HepG2 (cell line): ENCODE results near the gene CDH1. TPM values are rescaled to one million over a fixed set of nuclear protein-coding genes. Genes with fewer than 3 reads are reported as not detected.

Experiments
- ATAC-seq: fragments of 200-7000 bp; cut with Tn5 transposase; 3 replicates; pipeline ENCODE4 v1.9.1; 2020; ENCODE audit warnings: mild to moderate bottlenecking, moderate library complexity
- BruUV-seq: library from RNA; stranded (reverse); fragments of 400-500 nt; replicated peaks from 2 replicates; lab custom pipeline; 2021; lab: Mats Ljungman, UMichigan
- CTCF ChIA-PET: fragments of 300-600 bp; formaldehyde crosslinking; extraction: SDS; loops from one replicate; lab custom pipeline; 2021; ENCODE audit warnings: low total read pairs, inconsistent platforms, low intra/inter-chr PET ratio; lab: Yijun Ruan, JAX
- POLR2A ChIA-PET: fragments of 350-600 bp; sonication (Branson Sonifier 250); formaldehyde crosslinking; loops from one replicate; lab custom pipeline; 2020; ENCODE audit warnings: antibody characterized with exemption, inconsistent platforms; lab: Yijun Ruan, JAX
- DNase-seq: peaks from one replicate; pipeline ENCODE4 v3.0.0-alpha.2; 2015; ENCODE audit warnings: low spot score
- FAIRE-seq: peaks from 3 replicates; lab custom pipeline; 2011; peaks lifted over from hg19 to GRCh38; lab: Jason Lieb, UNC
- H2AFZ ChIP-seq: one replicate; pipeline ENCODE4 v1.6.1; 2011; ENCODE audit warnings: low read length, inconsistent platforms
- H3K27ac ChIP-seq: fragments of 300-600 bp; 3 replicates; pipeline ENCODE4 v1.8.0; 2011; ENCODE audit warnings: mixed run types, mild to moderate bottlenecking, mixed read lengths, low read length, inconsistent platforms; ENCODE audit not compliant: insufficient read depth; ENCODE audit errors: extremely low read length
- H3K27me3 ChIP-seq, 2 experiments: fragments of 200-600 bp in 1 of 2; 2 replicates in 1 of 2; 3 replicates in 1 of 2; pipeline versions ENCODE4 v1.6.0 to v1.8.0; 2011; ENCODE audit warnings: low read length in 2 of 2, mild to moderate bottlenecking in 2 of 2, moderate library complexity in 2 of 2, inconsistent platforms in 1 of 2; ENCODE audit not compliant: insufficient read depth in 2 of 2, control insufficient read depth in 1 of 2
- H3K36me3 ChIP-seq, 2 experiments: fragments of 200-600 bp in 1 of 2; replicated peaks in 1 of 2; 2 replicates in 1 of 2; 3 replicates in 1 of 2; pipeline versions ENCODE4 v1.5.1 to v1.8.0; 2011; ENCODE audit warnings: low read length in 2 of 2, inconsistent platforms in 1 of 2; ENCODE audit not compliant: insufficient read depth in 2 of 2, control insufficient read depth in 1 of 2
- H3K4me1 ChIP-seq: 2 replicates; pipeline ENCODE4 v1.5.1; 2012; ENCODE audit warnings: low read length, inconsistent platforms; ENCODE audit not compliant: insufficient read depth
- H3K4me2 ChIP-seq: 2 replicates; pipeline ENCODE4 v1.6.0; 2011; ENCODE audit warnings: low read depth, low read length, inconsistent platforms
- H3K4me3 ChIP-seq, 3 experiments: fragments of 200-600 bp in 1 of 3; sonication (generic), shearing (Covaris generic) in 1 of 3; replicated peaks in 1 of 3; 2 replicates each; pipeline ENCODE4 v1.5.1; 2011 to 2016; ENCODE audit warnings: low read length in 3 of 3, inconsistent platforms in 2 of 3, low read depth in 2 of 3, mild to moderate bottlenecking in 2 of 3, control low read depth in 1 of 3, mixed read lengths in 1 of 3; ENCODE audit not compliant: insufficient read depth in 1 of 3
- H3K79me2 ChIP-seq: one replicate; pipeline ENCODE4 v1.6.1; 2011; ENCODE audit warnings: low read length, inconsistent platforms; ENCODE audit not compliant: insufficient read depth
- H3K9ac ChIP-seq: 2 replicates; pipeline ENCODE4 v1.6.0; 2011; ENCODE audit warnings: mild to moderate bottlenecking, low read depth, low read length, inconsistent platforms; ENCODE audit not compliant: insufficient read depth
- H3K9me3 ChIP-seq: 2 replicates; pipeline ENCODE4 v1.5.1; 2012; ENCODE audit warnings: mild to moderate bottlenecking, low read length
- H4K20me1 ChIP-seq: 2 replicates; pipeline ENCODE4 v1.6.0; 2011; ENCODE audit warnings: inconsistent platforms, mild to moderate bottlenecking, low read length, moderate library complexity; ENCODE audit not compliant: insufficient read depth
- ATF3 ChIP-seq: sonication (generic); formaldehyde crosslinking; IDR thresholded peaks from 2 replicates; pipeline ENCODE4 v1.4.0; 2020; ENCODE audit warnings: missing genetic modification reagents
- BRD4 ChIP-seq: sonication (generic); formaldehyde crosslinking; IDR thresholded peaks from 2 replicates; pipeline ENCODE4 v1.4.0; 2020; ENCODE audit warnings: missing genetic modification reagents
- GRHL1 ChIP-seq: sonication (generic); formaldehyde crosslinking; conservative IDR thresholded peaks from 2 replicates; pipeline ENCODE4 v1.8.0; 2022; ENCODE audit warnings: missing genetic modification reagents
- HMGA1 ChIP-seq: sonication (generic); formaldehyde crosslinking; conservative IDR thresholded peaks from 2 replicates; pipeline ENCODE4 v1.4.0; 2020; ENCODE audit warnings: missing genetic modification reagents
- NR2F1 ChIP-seq, 2 experiments: fragments of 450-650 bp in 1 of 2; formaldehyde crosslinking in 1 of 2; IDR thresholded peaks; 2 replicates each; pipeline versions ENCODE4 v1.5.0 to v1.6.1; 2016 to 2020; ENCODE audit warnings: mild to moderate bottlenecking in 1 of 2, missing compliant biosample characterization in 1 of 2, missing genetic modification reagents in 1 of 2, moderate library complexity in 1 of 2
- THAP8 ChIP-seq: sonication (generic); formaldehyde crosslinking; IDR thresholded peaks from 2 replicates; pipeline ENCODE4 v1.5.1; 2020; ENCODE audit warnings: missing genetic modification reagents, mild to moderate bottlenecking, borderline replicate concordance
- XRCC5 ChIP-seq: fragments of 200-400 bp; formaldehyde crosslinking; optimal IDR thresholded peaks from 2 replicates; pipeline ENCODE3; 2017; ENCODE audit warnings: mild to moderate bottlenecking, low read length
- YEATS2 ChIP-seq: sonication (generic); formaldehyde crosslinking; IDR thresholded peaks from 2 replicates; pipeline ENCODE4 v1.4.0; 2020; ENCODE audit warnings: missing genetic modification reagents, borderline replicate concordance
- ZGPAT ChIP-seq: IDR thresholded peaks from 2 replicates; pipeline ENCODE4 v1.6.1; 2016; ENCODE audit warnings: mild to moderate bottlenecking
- ZNF143 ChIP-seq: sonication (generic); formaldehyde crosslinking; IDR thresholded peaks from 2 replicates; pipeline ENCODE4 v1.4.0; 2020; ENCODE audit warnings: missing genetic modification reagents
- ZNF703 ChIP-seq: sonication (generic); formaldehyde crosslinking; IDR thresholded peaks from 2 replicates; pipeline ENCODE4 v1.5.1; 2020; ENCODE audit warnings: missing genetic modification reagents, mild to moderate bottlenecking, moderate library complexity, borderline replicate concordance
- WGBS: methylation state at CpG from one replicate; pipeline ENCODE4 v1.1.6; 2017; ENCODE audit warnings: low lambda C conversion rate; 5-methylcytosine and 5-hydroxymethylcytosine counted together
- in situ Hi-C: cut with HindIII; loops from 2 replicates; pipeline ENCODE4 v1.10.0; 2017; ENCODE audit warnings: low pct_unique_long_range_greater_than_20kb; ENCODE audit not compliant: extremely low pct_ligation_motif_present
- intact Hi-C: fragments of 100-400 bp; cut with micrococcal nuclease; formaldehyde crosslinking; loops from one replicate; pipeline ENCODE4 v1.10.0; 2022; ENCODE audit not compliant: unreplicated experiment
- polyA plus RNA-seq, 8 experiments: library from polyadenylated mRNA; depleted of rRNA in 3 of 8; stranded (reverse) in 7 of 8; unstranded in 1 of 8; fragments of >200 nt; fragmentation: Illumina TruSeq in 4 of 8; extraction: Trizol in 4 of 8; gene quantifications; 2 replicates each; pipeline versions ENCODE4 v1.2.1 to v1.2.3, GENCODE V29; 2011 to 2016; ENCODE audit warnings: low read depth in 4 of 8, missing spikeins in 1 of 8, mixed read lengths in 1 of 8; ENCODE audit not compliant: insufficient read depth in 1 of 8
- total RNA-seq, 5 experiments: library from RNA; depleted of rRNA; stranded (reverse); fragments of >200 nt; fragmentation: Illumina TruSeq; extraction: Trizol; gene quantifications; 2 replicates each; pipeline ENCODE4 v1.2.3, GENCODE V29; 2016; ENCODE audit warnings: low read depth in 1 of 5
- TF ChIP-seq, protein P1 (sequence below): sonication (generic); formaldehyde crosslinking; IDR thresholded peaks from 2 replicates; pipeline ENCODE4 v1.5.1; 2020; ENCODE audit warnings: missing genetic modification reagents, mild to moderate bottlenecking, borderline replicate concordance

CDH1 gene
- total and polyA plus RNA-seq, 2 of the 13 experiments (the other 11 are each of a cell fraction or from before 2014, with no cell fraction given): 0.95 to 9.8 TPM

GRCh38 chr16:68875871-68876270 lies 138.8 kb downstream of the CDH1 start (continued):
- TF ChIP-seq THAP8 (CRISPR knock-in tag): no peak
- TF ChIP-seq HMGA1 (CRISPR knock-in tag): no peak
- no peak for TF ChIP-seq YEATS2 (CRISPR knock-in tag)
- no peak for TF ChIP-seq ZNF143 (CRISPR knock-in tag)
- TF ChIP-seq ATF3: no peak
- no peak for TF ChIP-seq XRCC5
- TF ChIP-seq, protein P1, sequence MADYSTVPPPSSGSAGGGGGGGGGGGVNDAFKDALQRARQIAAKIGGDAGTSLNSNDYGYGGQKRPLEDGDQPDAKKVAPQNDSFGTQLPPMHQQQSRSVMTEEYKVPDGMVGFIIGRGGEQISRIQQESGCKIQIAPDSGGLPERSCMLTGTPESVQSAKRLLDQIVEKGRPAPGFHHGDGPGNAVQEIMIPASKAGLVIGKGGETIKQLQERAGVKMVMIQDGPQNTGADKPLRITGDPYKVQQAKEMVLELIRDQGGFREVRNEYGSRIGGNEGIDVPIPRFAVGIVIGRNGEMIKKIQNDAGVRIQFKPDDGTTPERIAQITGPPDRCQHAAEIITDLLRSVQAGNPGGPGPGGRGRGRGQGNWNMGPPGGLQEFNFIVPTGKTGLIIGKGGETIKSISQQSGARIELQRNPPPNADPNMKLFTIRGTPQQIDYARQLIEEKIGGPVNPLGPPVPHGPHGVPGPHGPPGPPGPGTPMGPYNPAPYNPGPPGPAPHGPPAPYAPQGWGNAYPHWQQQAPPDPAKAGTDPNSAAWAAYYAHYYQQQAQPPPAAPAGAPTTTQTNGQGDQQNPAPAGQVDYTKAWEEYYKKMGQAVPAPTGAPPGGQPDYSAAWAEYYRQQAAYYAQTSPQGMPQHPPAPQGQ (CRISPR knock-in tag): no peak
- TF ChIP-seq ZNF703 (CRISPR knock-in tag): no peak
- TF ChIP-seq BRD4 (CRISPR knock-in tag): no peak
- TF ChIP-seq, all 625 proteins: peak for 0

- CTCF ChIA-PET: no interaction called here
- ATAC-seq: no peak
Measured at GRCh38 chr16:68883685-68884084, 146.6 kb downstream of the CDH1 start.

More at GRCh38 chr16:68883685-68884084, 146.6 kb downstream of the CDH1 start:
- intact Hi-C loops (no loop called here), in situ Hi-C loops (no loop called here)
- no peak overlapping the region for H3K4me3 ChIP-seq
- no peaks in the 10 kb centered on the region for H3K27me3 ChIP-seq
- H3K9ac ChIP-seq: no peak overlapping the region
- TF ChIP-seq GRHL1 (no peak), NR2F1 (CRISPR knock-in tag; IDR thresholded peaks at IDR 0.05) (no peak), ZGPAT (CRISPR knock-in tag) (no peak)
- peaks cover 12% of the 10 kb centered on the region for H3K4me1 ChIP-seq
- WGBS: 85% methylated on average over 6 of the region's 6 CpGs
- H3K79me2 ChIP-seq: no peaks in the 10 kb centered on the region
- no peaks in the 10 kb centered on the region for H4K20me1 ChIP-seq
- POLR2A ChIA-PET: no interaction called here
- H3K27ac ChIP-seq: no peak overlapping the region
- DNase-seq: no peak
- H3K36me3 ChIP-seq: peaks cover 0 to 1% of the 10 kb centered on the region in 2 experiments; a peak in 3 of 5 replicates
- H3K9me3 ChIP-seq: no peaks in the 10 kb centered on the region
- no peak overlapping the region for H3K4me2 ChIP-seq
- FAIRE-seq: no peak
- H2AFZ ChIP-seq: no peak overlapping the region
- no TSS peak for BruUV-seq
